SK-N-MC (cell line): ENCODE data around the gene KCNJ10.
"Not testable (repeated sequence)": the region's sequence is repeated elsewhere in the genome, so short reads cannot be mapped to it uniquely, and the experiment has no call there.

Source experiments
- DNase-seq: peaks from one replicate; pipeline ENCODE4 v3.0.0-alpha.2; 2011; ENCODE audit warnings: low read depth, low spot score
- H3K27ac ChIP-seq: fragments of 200-600 bp; sonication (generic); 2 replicates; pipeline ENCODE4 v1.5.1; 2016; ENCODE audit warnings: mixed run types
- H3K36me3 ChIP-seq: fragments of 200-600 bp; sonication (generic); 2 replicates; pipeline ENCODE4 v1.6.1; 2017; ENCODE audit warnings: antibody characterized with exemption, low read length, mixed read lengths; ENCODE audit not compliant: insufficient read depth
- H3K4me3 ChIP-seq: fragments of 200-600 bp; sonication (generic); 2 replicates; pipeline ENCODE4 v1.5.1; 2016
- H3K9ac ChIP-seq: fragments of 200-600 bp; sonication (generic); 2 replicates; pipeline ENCODE4 v1.8.0; 2017; ENCODE audit warnings: mixed run types, mixed read lengths; ENCODE audit not compliant: insufficient read length
- H3K9me3 ChIP-seq: fragments of 200-600 bp; sonication (generic); 2 replicates; pipeline ENCODE4 v1.6.1; 2017; ENCODE audit warnings: low read depth, mild to moderate bottlenecking, antibody characterized with exemption, low read length, moderate library complexity, mixed read lengths
- EZH2 ChIP-seq: fragments of 200-600 bp; sonication (generic); IDR thresholded peaks from one replicate; pipeline ENCODE4 v1.6.1; 2017; ENCODE audit warnings: antibody characterized with exemption
- FOXP2 ChIP-seq: optimal IDR thresholded peaks from 2 replicates; pipeline ENCODE3; 2011; ENCODE audit warnings: mild to moderate bottlenecking, moderate library complexity; ENCODE audit not compliant: insufficient read depth; ENCODE audit errors: extremely low read length, control extremely low read depth
- POLR2AphosphoS5 ChIP-seq: IDR thresholded peaks from 2 replicates; pipeline ENCODE4 v1.6.1; 2012; ENCODE audit warnings: mild to moderate bottlenecking, low read depth, low read length, borderline replicate concordance

KCNJ10 gene

GRCh38 chr1:160062230-160062532 is 7.8 kb downstream of the KCNJ10 start:
- no peak for DNase-seq
- TF ChIP-seq FOXP2 (no peak), EZH2 (no peak), POLR2AphosphoS5 (no peak)
- Histone ChIP-seq H3K4me3 (no peak overlapping the region), H3K9ac (no peak overlapping the region), H3K27ac (no peak overlapping the region), H3K9me3 (no peaks in the 10 kb centered on the region), H3K36me3 (no peaks in the 10 kb centered on the region)

- no peak for DNase-seq
- Histone ChIP-seq H3K4me3 (no peak overlapping the region), H3K36me3 (no peaks in the 10 kb centered on the region), H3K27ac (no peak overlapping the region), H3K9me3 (no peaks in the 10 kb centered on the region), H3K9ac (no peak overlapping the region)
- TF ChIP-seq FOXP2 (no peak), EZH2 (no peak), POLR2AphosphoS5 (no peak)
Observed at GRCh38 chr1:160061369-160062229, 8.4 kb downstream of the KCNJ10 start.

DNA sequence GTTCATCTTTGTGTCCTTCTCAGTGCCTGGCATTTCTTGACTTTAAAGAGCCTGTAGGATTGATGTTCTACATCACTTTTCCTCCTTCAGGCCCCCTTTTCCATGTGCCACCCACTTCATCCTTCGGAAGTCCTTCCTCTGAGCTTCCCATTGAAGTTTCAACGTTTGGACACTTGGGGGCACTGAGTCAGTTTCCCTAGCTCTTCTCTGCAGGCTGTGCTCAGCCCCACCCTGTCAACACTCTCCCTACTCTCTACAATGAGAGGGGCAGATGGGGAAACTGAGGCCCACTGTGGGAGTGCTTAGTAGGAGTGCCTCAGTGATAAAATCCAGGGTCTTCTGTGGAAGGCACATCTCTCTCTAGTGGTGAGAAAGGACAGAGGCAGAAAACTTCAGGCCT is 11.9 kb downstream of the KCNJ10 start:
- H3K36me3 ChIP-seq = no peaks in the 10 kb centered on the region
- H3K27ac ChIP-seq = no peak overlapping the region
- no peak for TF ChIP-seq FOXP2
- no peak for DNase-seq
- no peaks in the 10 kb centered on the region for H3K9me3 ChIP-seq
- no peak overlapping the region for H3K9ac ChIP-seq
- no peak overlapping the region for H3K4me3 ChIP-seq

- no peak for DNase-seq
Observed at GRCh38 chr1:160056648-160057169, 13.3 kb downstream of the KCNJ10 start.

DNA sequence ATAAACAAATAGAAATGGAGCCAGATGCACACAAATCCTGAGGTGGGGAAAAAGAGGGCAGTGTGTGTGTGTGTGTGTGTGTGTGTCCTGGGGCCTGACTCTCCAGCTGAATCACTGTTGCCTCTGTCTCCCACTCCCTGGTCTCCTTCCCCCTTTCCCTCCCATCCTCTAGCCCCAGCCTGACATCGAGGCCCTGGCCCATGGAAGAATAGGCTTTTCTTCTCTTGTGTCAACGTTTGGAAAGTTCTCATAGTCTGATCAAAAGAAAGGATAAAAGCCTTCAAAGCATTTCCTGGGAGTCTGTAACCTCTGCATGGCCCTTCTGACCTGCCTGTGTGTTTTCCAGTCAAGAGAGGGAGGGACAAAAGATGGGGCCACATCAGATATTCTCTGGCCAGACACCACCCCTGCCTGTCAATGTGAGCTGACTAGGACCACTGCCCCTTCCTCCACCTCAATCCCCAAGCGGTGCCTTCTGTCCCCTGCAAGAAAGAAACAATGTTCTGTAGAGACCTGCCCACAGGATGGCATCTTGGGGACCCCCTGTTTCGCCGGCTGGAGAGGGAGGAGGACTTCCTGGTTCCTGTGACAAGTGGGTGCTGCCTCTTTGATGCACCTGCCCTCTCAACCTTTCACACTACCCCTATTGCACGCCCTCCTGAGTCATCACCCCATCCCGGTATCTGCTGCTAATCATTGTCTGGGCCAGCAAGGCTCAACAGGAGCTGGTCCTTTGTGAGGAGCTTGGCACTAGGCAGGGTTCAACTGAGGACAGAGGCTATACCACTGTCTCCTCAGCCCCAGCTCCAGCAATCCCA is 16.2 kb downstream of the KCNJ10 start:
- no peak for DNase-seq
- Histone ChIP-seq H3K4me3 (no peak overlapping the region), H3K9ac (no peak overlapping the region), H3K36me3 (no peaks in the 10 kb centered on the region), H3K9me3 (no peaks in the 10 kb centered on the region), H3K27ac (no peak overlapping the region)
- TF ChIP-seq POLR2AphosphoS5 (no peak), FOXP2 (no peak), EZH2 (no peak)

More at GRCh38 chr1:160056648-160057169, 13.3 kb downstream of the KCNJ10 start:
- TF ChIP-seq EZH2 = no peak
- no peak for TF ChIP-seq FOXP2
- no peak for TF ChIP-seq POLR2AphosphoS5
- no peak overlapping the region for H3K27ac ChIP-seq
- H3K9me3 ChIP-seq = no peaks in the 10 kb centered on the region
- H3K9ac ChIP-seq = no peak overlapping the region
- H3K36me3 ChIP-seq = no peaks in the 10 kb centered on the region
- H3K4me3 ChIP-seq = no peak overlapping the region

GRCh38 chr1:160052936-160053335 is 17.0 kb downstream of the KCNJ10 start:
- Histone ChIP-seq H3K9me3 (no peaks in the 10 kb centered on the region), H3K4me3 (no peak overlapping the region), H3K9ac (no peak overlapping the region), H3K27ac (no peak overlapping the region), H3K36me3 (no peaks in the 10 kb centered on the region)
- TF ChIP-seq EZH2 (no peak), FOXP2 (no peak), POLR2AphosphoS5 (no peak)
- no peak for DNase-seq

DNA sequence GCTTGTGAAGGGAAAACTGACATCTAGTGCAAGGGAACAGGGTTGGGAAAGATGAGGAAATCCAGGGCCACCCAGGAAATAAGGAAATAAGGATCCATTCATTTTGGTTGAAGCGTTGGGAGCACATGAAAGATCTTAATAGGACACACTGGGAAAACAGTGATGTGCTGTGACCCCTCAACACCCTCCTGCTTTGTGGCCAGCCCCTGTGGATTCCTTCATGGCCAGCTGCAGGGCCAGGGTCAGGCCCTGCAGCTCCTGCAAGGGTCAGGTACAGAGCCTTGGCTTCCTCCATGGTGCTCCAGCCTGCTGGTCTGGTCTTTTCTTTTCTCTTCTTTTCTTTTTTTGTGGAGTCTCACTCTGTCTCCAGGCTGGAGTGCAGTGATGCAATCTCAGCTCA is 19.3 kb downstream of the KCNJ10 start:
- TF ChIP-seq EZH2 = no peak
- DNase-seq = no peak
- Histone ChIP-seq H3K27ac (no peak overlapping the region), H3K4me3 (no peak overlapping the region), H3K9me3 (no peaks in the 10 kb centered on the region), H3K36me3 (no peaks in the 10 kb centered on the region), H3K9ac (no peak overlapping the region)

GRCh38 chr1:160050182-160050581 is 19.8 kb downstream of the KCNJ10 start:
- H3K9ac ChIP-seq, DNase-seq, H3K27ac ChIP-seq, H3K36me3 ChIP-seq, H3K4me3 ChIP-seq, H3K9me3 ChIP-seq: not testable (repeated sequence)
